SK-N-SH treated with all-trans-retinoic acid at 6 μM for 48 hours (cell line): ENCODE results near the gene EMID1.

ENCODE experiments used
- ARNTL ChIP-seq: fragments of 450-650 bp; formaldehyde crosslinking; IDR thresholded peaks from 2 replicates; pipeline ENCODE4 v1.5.0; 2020; ENCODE audit warnings: low read depth, mild to moderate bottlenecking, moderate library complexity, borderline replicate concordance
- BACH2 ChIP-seq: fragments of 250-450 bp; sonication (Bioruptor Pico); IDR thresholded peaks from 2 replicates; pipeline ENCODE4 v1.9.0; 2021; ENCODE audit warnings: mild to moderate bottlenecking, borderline replicate concordance
- PPARA ChIP-seq: fragments of 250-450 bp; sonication (Bioruptor Pico); IDR thresholded peaks from 2 replicates; pipeline ENCODE4 v1.5.0; 2020; ENCODE audit warnings: mild to moderate bottlenecking, borderline replicate concordance
- RARB ChIP-seq: fragments of 250-450 bp; sonication (Bioruptor Pico); IDR thresholded peaks from 2 replicates; pipeline ENCODE4 v1.8.0; 2021; ENCODE audit warnings: mild to moderate bottlenecking, moderate library complexity
- TCF4 ChIP-seq: fragments of 250-450 bp; sonication (Bioruptor Pico); IDR thresholded peaks from 2 replicates; pipeline ENCODE4 v1.8.0; 2021; ENCODE audit warnings: mild to moderate bottlenecking, moderate library complexity, borderline replicate concordance
- ZFP3 ChIP-seq: fragments of 250-450 bp; sonication (Bioruptor Pico); IDR thresholded peaks from 2 replicates; pipeline ENCODE4 v1.5.0; 2020; ENCODE audit warnings: mild to moderate bottlenecking, moderate library complexity
- TF ChIP-seq, protein P1 (sequence below): fragments of 250-450 bp; sonication (Bioruptor Pico); IDR thresholded peaks from 2 replicates; pipeline ENCODE4 v1.8.0; 2020; ENCODE audit warnings: mild to moderate bottlenecking, moderate library complexity, borderline replicate concordance

DNA sequence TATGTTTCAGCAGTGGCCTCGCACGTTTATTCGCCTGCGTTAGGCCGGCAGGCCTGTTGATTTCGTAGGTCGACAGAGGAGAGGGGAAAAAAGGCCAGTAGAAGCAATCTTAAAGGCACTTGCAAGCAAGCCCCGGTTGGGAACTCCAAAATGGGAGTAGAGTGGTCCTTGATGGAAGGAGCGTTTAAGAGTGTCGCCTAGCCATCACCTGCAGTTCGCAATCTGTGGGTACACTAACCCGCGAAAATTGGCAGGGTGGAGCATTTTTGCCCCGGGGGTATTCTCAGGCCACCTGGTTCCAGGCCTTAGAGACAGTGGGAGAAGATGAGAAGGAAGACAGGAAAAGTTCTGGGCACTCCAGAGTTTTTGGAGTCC, 63.5 kb downstream of the EMID1 start:
- TF ChIP-seq, protein P1, sequence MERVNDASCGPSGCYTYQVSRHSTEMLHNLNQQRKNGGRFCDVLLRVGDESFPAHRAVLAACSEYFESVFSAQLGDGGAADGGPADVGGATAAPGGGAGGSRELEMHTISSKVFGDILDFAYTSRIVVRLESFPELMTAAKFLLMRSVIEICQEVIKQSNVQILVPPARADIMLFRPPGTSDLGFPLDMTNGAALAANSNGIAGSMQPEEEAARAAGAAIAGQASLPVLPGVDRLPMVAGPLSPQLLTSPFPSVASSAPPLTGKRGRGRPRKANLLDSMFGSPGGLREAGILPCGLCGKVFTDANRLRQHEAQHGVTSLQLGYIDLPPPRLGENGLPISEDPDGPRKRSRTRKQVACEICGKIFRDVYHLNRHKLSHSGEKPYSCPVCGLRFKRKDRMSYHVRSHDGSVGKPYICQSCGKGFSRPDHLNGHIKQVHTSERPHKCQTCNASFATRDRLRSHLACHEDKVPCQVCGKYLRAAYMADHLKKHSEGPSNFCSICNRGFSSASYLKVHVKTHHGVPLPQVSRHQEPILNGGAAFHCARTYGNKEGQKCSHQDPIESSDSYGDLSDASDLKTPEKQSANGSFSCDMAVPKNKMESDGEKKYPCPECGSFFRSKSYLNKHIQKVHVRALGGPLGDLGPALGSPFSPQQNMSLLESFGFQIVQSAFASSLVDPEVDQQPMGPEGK, result no peak
- no peak for TF ChIP-seq TCF4 (CRISPR knock-in tag)
- no peak for TF ChIP-seq PPARA
- no peak for TF ChIP-seq RARB (CRISPR knock-in tag)
- no peak for TF ChIP-seq ZFP3 (CRISPR knock-in tag)
- TF ChIP-seq BACH2 (CRISPR knock-in tag), result no peak
- TF ChIP-seq ARNTL, result no peak
